ENCODE data around the gene NAT14. TPM values are rescaled to one million over a fixed set of nuclear protein-coding genes. Genes with fewer than 3 reads are reported as not detected.

The NAT14 gene
- total and polyA plus RNA-seq, 2 donors (not counting 3 experiments of a cell fraction or from before 2014, with no cell fraction given) = 39.1 to 44.7 TPM

DNA sequence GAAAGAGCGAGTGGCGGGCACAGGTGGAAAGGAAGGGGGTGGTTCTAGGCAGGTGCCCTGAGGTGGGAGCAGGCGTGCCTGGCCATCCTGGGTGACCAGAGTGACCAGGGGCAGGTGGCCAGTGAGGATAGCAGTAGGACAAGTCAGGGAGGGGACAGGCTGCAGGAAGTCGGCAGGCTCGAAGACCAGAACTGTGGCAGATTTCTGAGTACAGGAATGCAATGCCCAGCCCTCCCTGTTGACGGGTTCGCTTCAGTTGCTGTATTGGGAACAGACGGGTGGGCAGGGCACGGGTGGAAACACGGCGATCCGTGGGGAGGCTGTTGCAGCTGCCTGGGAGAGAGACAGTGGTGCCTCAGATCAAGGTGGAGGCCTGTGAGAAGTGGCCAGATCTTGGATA, 6.6 kb upstream of the NAT14 start:
- intact Hi-C loops (cut with micrococcal nuclease) (no loop called here), dilution Hi-C loops (cut with MboI; ENCODE audit: extremely low pct_ligation_motif_present, low sequenced_read_pairs) (no loop called here)
- Histone ChIP-seq H3K9me3 (replicated peaks; ENCODE audit: control insufficient read depth, insufficient read depth, low read length) (no peaks in the 10 kb centered on the region), H3K36me3 (ENCODE audit: control insufficient read depth in 2 of 2, extremely low read depth in 1 of 2, insufficient read depth in 2 of 2, low read length in 2 of 2) (no peaks in the 10 kb centered on the region), H3K9ac (replicated peaks; ENCODE audit: extremely low read depth, insufficient read depth, low read length) (no peak overlapping the region), H3K4me3 (replicated peaks in 1 of 3; ENCODE audit: insufficient read depth in 1 of 3, low read depth in 1 of 3, low read length in 3 of 3) (no peak overlapping the region), H3K4me2 (ENCODE audit: insufficient read depth, low read length) (no peak overlapping the region), H3K4me1 (ENCODE audit: control insufficient read depth, extremely low read depth, insufficient read depth, low read length) (peaks cover 10% of the 10 kb centered on the region), H3K27me3 (ENCODE audit: control insufficient read depth in 2 of 2, insufficient read depth in 2 of 2, low read length in 2 of 2) (no peaks in the 10 kb centered on the region), H3K9me1 (replicated peaks; ENCODE audit: control insufficient read depth, extremely low read depth, insufficient read depth, low read length) (no peaks in the 10 kb centered on the region), H3K27ac (ENCODE audit: insufficient read depth, low read depth, low read length) (no peak overlapping the region), H3K79me2 (ENCODE audit: control insufficient read depth, insufficient read depth, low read length) (peaks cover 17% of the 10 kb centered on the region), H2AFZ (ENCODE audit: low read depth, low read length) (no peak overlapping the region), H4K20me1 (replicated peaks; ENCODE audit: control insufficient read depth, extremely low read depth, insufficient read depth, low read length) (no peaks in the 10 kb centered on the region)
- ChIA-PET POLR2A (no interaction called here), CTCF (interaction anchor here (0.8 to 6.1 kb wide), 2 partner anchors 11 to 26 kb away, joined by 4 to 62 read pairs; no protein-coding TSS in a partner anchor)
- TF ChIP-seq GATA2 (IDR thresholded peaks at IDR 0.05; ENCODE audit: insufficient read depth, insufficient read length, low read depth, low read length) (no peak), CTCF (IDR thresholded peaks at IDR 0.05; ENCODE audit: extremely low read depth in 1 of 2, insufficient read depth in 1 of 2, low read depth in 1 of 2, low read length in 2 of 2) (no peak), POLR2AphosphoS5 (IDR thresholded peaks at IDR 0.05; ENCODE audit: insufficient read depth, low read depth, low read length) (no peak), MYC (IDR thresholded peaks at IDR 0.05; ENCODE audit: low read depth, low read length) (no peak), FOS (IDR thresholded peaks at IDR 0.05; ENCODE audit: borderline replicate concordance, insufficient read depth, low read length) (no peak), JUN (IDR thresholded peaks at IDR 0.05; ENCODE audit: borderline replicate concordance, insufficient read depth, insufficient read length, low read depth) (no peak), POLR2A (IDR thresholded peaks at IDR 0.05; ENCODE audit: low read depth, low read length) (no peak), EZH2 (IDR thresholded peaks at IDR 0.05; ENCODE audit: borderline replicate concordance, low read depth, low read length, severe bottlenecking) (no peak)
- TF ChIP-seq, protein P1, sequence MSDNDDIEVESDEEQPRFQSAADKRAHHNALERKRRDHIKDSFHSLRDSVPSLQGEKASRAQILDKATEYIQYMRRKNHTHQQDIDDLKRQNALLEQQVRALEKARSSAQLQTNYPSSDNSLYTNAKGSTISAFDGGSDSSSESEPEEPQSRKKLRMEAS (IDR thresholded peaks at IDR 0.05; ENCODE audit: insufficient read depth, insufficient read length) = no peak
- no TSS peak for BruUV-seq (replicated peaks)
- DNase-seq (ENCODE audit: low read depth, low spot score) (no peak), FAIRE-seq (no peak)
